OCI-LY7 (cell line): Measurements from ENCODE around the gene TGFB1I1. TPM values are rescaled to one million over a fixed set of nuclear protein-coding genes. Genes with fewer than 3 reads are reported as not detected.

Experiments
- BruUV-seq: library from RNA; stranded (reverse); fragments of 400-500 nt; replicated peaks from 2 replicates; lab custom pipeline; 2021; lab: Mats Ljungman, UMichigan
- CTCF ChIA-PET: fragments of 300-600 bp; sonication (Branson Sonifier 250); formaldehyde crosslinking; loops from one replicate; lab custom pipeline; 2022; ENCODE audit warnings: antibody characterized with exemption; ENCODE audit not compliant: unreplicated experiment; lab: Charles Lee
- POLR2A ChIA-PET: fragments of 300-600 bp; sonication (Branson Sonifier 250); formaldehyde crosslinking; loops from one replicate; lab custom pipeline; 2022; ENCODE audit warnings: antibody characterized with exemption; lab: Charles Lee
- DNase-seq: peaks from one replicate; pipeline ENCODE4 v3.0.0-alpha.2; 2015; ENCODE audit warnings: low spot score
- H2AFZ ChIP-seq: fragments of 200-600 bp; sonication (generic), shearing (Covaris generic); 2 replicates; pipeline ENCODE4 v1.6.1; 2014; ENCODE audit warnings: mild to moderate bottlenecking, antibody characterized with exemption, low read length, moderate library complexity
- H3K27ac ChIP-seq: fragments of 200-600 bp; sonication (generic); 2 replicates; pipeline ENCODE4 v1.5.1; 2014; ENCODE audit warnings: mixed run types, low read depth, mild to moderate bottlenecking, moderate library complexity, low read length, inconsistent platforms; ENCODE audit not compliant: poor library complexity, severe bottlenecking
- H3K36me3 ChIP-seq: fragments of 200-600 bp; sonication (generic); 2 replicates; pipeline ENCODE4 v1.6.1; 2014; ENCODE audit warnings: mild to moderate bottlenecking, antibody characterized with exemption, low read length, moderate library complexity, mixed read lengths; ENCODE audit not compliant: insufficient read depth
- H3K4me1 ChIP-seq: fragments of 200-600 bp; sonication (generic); 2 replicates; pipeline ENCODE4 v1.5.1; 2014; ENCODE audit warnings: mild to moderate bottlenecking, low read length; ENCODE audit not compliant: insufficient read depth, poor library complexity, severe bottlenecking
- H3K4me2 ChIP-seq: fragments of 200-600 bp; sonication (generic); 2 replicates; pipeline ENCODE4 v1.6.1; 2014; ENCODE audit warnings: mild to moderate bottlenecking, low read length
- H3K4me3 ChIP-seq: fragments of 200-600 bp; sonication (generic); 2 replicates; pipeline ENCODE4 v1.5.1; 2014; ENCODE audit warnings: mild to moderate bottlenecking, low read depth, low read length; ENCODE audit not compliant: poor library complexity, severe bottlenecking
- H3K79me2 ChIP-seq: fragments of 200-600 bp; sonication (generic); 2 replicates; pipeline ENCODE4 v1.6.1; 2016; ENCODE audit warnings: low read depth, mild to moderate bottlenecking, low read length, moderate library complexity, mixed read lengths; ENCODE audit not compliant: insufficient read depth
- H3K9me2 ChIP-seq: fragments of 200-600 bp; sonication (generic); 2 replicates; pipeline ENCODE4 v1.6.1; 2016; ENCODE audit warnings: mild to moderate bottlenecking, low read length, mixed read lengths; ENCODE audit not compliant: insufficient read depth
- H3K9me3 ChIP-seq: fragments of 200-600 bp; sonication (generic); 2 replicates; pipeline ENCODE4 v1.6.1; 2014; ENCODE audit warnings: mild to moderate bottlenecking, mixed run types, low read length, mixed read lengths
- H4K20me1 ChIP-seq: fragments of 200-600 bp; sonication (generic); 2 replicates; pipeline ENCODE4 v1.6.1; 2014; ENCODE audit warnings: mild to moderate bottlenecking, antibody characterized with exemption, low read length, moderate library complexity, mixed read lengths; ENCODE audit not compliant: insufficient read depth
- EZH2phosphoT487 ChIP-seq: fragments of 200-600 bp; sonication (generic); IDR thresholded peaks from 2 replicates; pipeline ENCODE4 v1.6.1; 2018; ENCODE audit warnings: low read depth, borderline replicate concordance, mild to moderate bottlenecking, mixed run types, antibody characterized with exemption, low read length, moderate library complexity, mixed read lengths
- intact Hi-C: fragments of 100-400 bp; cut with micrococcal nuclease; formaldehyde crosslinking; loops from one replicate; pipeline ENCODE4 v1.10.0; 2022; ENCODE audit not compliant: unreplicated experiment
- total RNA-seq, 2 experiments: library from RNA; depleted of rRNA in 1 of 2; stranded (reverse); fragments of >200 nt in 1 of 2; shearing (Covaris generic) in 1 of 2; gene quantifications; 2 replicates each; pipeline ENCODE4 v1.2.3, GENCODE V29; 2014 to 2022
- TF ChIP-seq, protein P1 (sequence below): fragments of 200-600 bp; sonication (generic); conservative IDR thresholded peaks from 2 replicates; pipeline ENCODE4 v1.5.1; 2014; ENCODE audit warnings: mild to moderate bottlenecking, antibody characterized with exemption, low read length, moderate library complexity, mixed read lengths

The TGFB1I1 gene
- total RNA-seq, 2 experiments from 2014 or later = 0.38 to 0.73 TPM

DNA sequence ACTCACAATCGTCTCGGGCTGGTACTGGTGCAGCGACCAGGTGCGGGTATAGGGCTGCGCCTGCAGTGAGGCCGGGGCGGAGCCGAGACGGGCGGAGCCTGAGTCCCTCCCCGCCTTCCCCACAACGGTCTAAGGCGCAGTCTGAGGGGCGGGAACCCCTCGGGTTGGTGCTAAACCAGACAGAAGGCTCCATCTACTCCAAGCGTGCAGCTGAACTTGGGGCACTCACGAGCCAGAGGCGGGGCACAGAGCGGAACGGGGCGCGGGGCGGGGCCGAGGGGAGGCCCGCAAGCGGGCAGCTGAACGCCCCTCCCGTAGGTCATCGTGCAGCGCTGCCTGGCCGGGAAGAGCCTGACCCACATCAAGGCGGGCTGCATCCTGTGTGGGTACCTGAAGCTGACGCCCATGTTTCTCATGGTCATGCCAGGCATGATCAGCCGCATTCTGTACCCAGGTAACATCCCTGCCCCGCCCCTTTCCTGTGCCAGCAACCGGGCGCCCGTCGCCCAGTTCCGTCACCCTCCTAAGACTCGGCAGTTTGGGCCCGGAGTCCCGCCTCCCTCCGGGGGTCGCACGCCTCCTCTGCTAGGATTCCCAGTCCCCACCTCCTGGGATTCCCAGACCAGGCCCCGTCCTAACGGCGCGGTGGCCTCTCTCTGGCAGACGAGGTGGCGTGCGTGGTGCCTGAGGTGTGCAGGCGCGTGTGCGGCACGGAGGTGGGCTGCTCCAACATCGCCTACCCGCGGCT lies 15.9 kb downstream of the TGFB1I1 start:
- no peak for DNase-seq
- CTCF ChIA-PET = no interaction called here
- no peak overlapping the region for H3K27ac ChIP-seq

DNA sequence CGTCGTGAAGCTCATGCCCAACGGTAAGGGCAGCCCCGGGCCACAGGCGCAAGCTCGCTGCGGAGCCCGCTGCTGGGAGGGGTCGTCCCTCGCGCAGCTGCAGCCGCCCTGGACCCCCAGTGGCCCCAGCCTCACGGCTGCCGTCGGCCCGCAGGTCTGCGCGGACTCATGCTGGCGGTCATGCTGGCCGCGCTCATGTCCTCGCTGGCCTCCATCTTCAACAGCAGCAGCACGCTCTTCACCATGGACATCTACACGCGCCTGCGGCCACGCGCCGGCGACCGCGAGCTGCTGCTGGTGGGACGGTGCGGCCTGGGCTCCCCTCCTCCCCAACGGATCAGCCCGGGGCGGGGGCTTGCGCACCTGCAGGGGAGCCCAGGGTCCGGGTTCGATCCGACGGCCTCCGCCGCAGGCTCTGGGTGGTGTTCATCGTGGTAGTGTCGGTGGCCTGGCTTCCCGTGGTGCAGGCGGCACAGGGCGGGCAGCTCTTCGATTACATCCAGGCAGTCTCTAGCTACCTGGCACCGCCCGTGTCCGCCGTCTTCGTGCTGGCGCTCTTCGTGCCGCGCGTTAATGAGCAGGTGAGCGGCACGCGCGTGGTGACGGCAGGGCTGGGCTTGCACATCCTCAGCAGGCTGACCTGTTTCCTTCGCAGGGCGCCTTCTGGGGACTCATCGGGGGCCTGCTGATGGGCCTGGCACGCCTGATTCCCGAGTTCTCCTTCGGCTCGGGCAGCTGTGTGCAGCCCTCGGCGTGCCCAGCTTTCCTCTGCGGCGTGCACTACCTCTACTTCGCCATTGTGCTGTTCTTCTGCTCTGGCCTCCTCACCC lies 16.7 kb downstream of the TGFB1I1 start:
- no peaks in the 10 kb centered on the region for H3K9me2 ChIP-seq
- H2AFZ ChIP-seq = no peak overlapping the region
- peak overlapping the region; percentile 49; the same call in 1 of the 2 replicates for H3K4me2 ChIP-seq
- no peak overlapping the region for H3K27ac ChIP-seq
- no peaks in the 10 kb centered on the region for H3K36me3 ChIP-seq
- TF ChIP-seq, protein P1, sequence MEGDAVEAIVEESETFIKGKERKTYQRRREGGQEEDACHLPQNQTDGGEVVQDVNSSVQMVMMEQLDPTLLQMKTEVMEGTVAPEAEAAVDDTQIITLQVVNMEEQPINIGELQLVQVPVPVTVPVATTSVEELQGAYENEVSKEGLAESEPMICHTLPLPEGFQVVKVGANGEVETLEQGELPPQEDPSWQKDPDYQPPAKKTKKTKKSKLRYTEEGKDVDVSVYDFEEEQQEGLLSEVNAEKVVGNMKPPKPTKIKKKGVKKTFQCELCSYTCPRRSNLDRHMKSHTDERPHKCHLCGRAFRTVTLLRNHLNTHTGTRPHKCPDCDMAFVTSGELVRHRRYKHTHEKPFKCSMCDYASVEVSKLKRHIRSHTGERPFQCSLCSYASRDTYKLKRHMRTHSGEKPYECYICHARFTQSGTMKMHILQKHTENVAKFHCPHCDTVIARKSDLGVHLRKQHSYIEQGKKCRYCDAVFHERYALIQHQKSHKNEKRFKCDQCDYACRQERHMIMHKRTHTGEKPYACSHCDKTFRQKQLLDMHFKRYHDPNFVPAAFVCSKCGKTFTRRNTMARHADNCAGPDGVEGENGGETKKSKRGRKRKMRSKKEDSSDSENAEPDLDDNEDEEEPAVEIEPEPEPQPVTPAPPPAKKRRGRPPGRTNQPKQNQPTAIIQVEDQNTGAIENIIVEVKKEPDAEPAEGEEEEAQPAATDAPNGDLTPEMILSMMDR = no peak
- TF ChIP-seq EZH2phosphoT487 = no peak
- no peaks in the 10 kb centered on the region for H3K9me3 ChIP-seq
- POLR2A ChIA-PET = no interaction called here
- CTCF ChIA-PET = no interaction called here
- intact Hi-C loops = no loop called here
- H4K20me1 ChIP-seq = no peaks in the 10 kb centered on the region
- H3K4me3 ChIP-seq = no peak overlapping the region
- no peaks in the 10 kb centered on the region for H3K79me2 ChIP-seq
- H3K4me1 ChIP-seq = peaks cover 4% of the 10 kb centered on the region
- no TSS peak for BruUV-seq
- no peak for DNase-seq

More for the DNA sequence above, 15.9 kb downstream of the TGFB1I1 start:
- H2AFZ ChIP-seq = 0 out of 2 replicates have a peak overlapping the region, but pooled peaks have one; percentile 29
- POLR2A ChIA-PET = no interaction called here
- TF ChIP-seq, protein P1 = no peak
- TF ChIP-seq EZH2phosphoT487 = no peak
- H4K20me1 ChIP-seq = no peaks in the 10 kb centered on the region
- intact Hi-C loops = no loop called here
- H3K9me2 ChIP-seq = no peaks in the 10 kb centered on the region
- no peaks in the 10 kb centered on the region for H3K9me3 ChIP-seq
- no peaks in the 10 kb centered on the region for H3K79me2 ChIP-seq
- no TSS peak for BruUV-seq
- H3K4me3 ChIP-seq = peak overlapping the region; percentile 11
- H3K4me2 ChIP-seq = peak overlapping the region; percentile 49
- H3K36me3 ChIP-seq = no peaks in the 10 kb centered on the region
- peaks cover 4% of the 10 kb centered on the region for H3K4me1 ChIP-seq
